Stimulated activated CD8-positive, alpha-beta memory T cell treated with anti-CD3 and anti-CD28 coated beads, Interleukin-4, amount 100 ng/mL, for 1 hour (primary cell): Measurements from ENCODE around the gene REN.

Experiments
- DNase-seq, 2 donors: peaks; one replicate each; pipeline ENCODE4 v3.0.0-alpha.2; 2020; ENCODE audit warnings: low read depth in 2 of 2, low spot score in 1 of 2

The REN gene

GRCh38 chr1:204166219-204166618, at the start of gene REN:
Gene REN (minus strand): TSS chr1:204166337. CDS start chr1:204166293, 44 bp downstream.
- DNase-seq = no peak

DNA sequence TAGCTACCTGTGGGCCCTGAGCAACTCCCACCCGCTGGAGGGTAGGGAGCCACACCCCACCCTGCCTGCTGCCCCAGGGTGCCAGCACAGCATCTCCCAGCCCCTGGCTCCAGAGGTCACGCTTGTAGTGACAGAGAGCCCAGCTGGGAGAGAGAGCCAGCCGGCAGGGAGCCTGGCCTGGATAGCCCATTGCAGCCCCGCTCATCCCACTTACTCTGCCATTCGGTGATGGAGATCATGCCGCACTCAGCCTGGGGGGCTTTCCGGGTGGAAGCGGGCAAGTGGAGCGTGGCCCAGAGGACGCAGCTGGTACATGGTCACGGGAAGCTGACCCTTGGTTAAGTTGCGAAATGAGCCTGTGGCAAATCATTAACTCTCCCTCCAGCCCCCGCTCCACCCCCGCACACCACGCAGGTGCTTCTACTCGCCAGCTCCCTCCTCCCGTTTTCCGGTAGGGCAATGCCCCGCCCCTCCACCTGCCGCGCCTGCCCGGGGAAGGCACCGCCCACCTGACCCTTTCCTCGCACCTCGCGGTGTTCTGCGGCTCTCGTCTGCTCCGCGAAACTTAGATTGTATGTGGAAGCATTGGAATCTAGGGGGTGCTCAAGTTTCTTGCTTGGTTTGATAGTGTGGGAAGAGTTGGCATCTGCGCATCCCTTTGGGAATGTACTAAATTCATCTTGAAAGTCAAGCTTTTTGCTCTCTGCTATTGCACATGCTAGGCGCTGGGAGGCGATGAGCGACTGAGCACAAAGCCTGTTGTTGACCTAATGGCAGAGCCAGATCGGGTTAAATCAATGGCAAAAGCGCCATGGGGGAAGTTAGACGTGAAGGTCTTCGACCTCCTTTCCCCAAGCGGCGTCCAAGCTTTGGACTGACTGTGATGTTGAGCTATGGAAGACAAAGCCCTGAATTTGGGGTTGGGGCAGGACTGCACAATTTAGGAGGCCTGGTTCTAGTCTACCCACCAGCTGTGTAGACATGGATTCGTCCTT, 47.8 kb upstream of the REN start, which contains the start of gene GOLT1A:
TSS of gene GOLT1A (minus strand) at position 321 of the 995 bp plus-strand sequence. CDS start at position 239, 82 bp downstream.
- DNase-seq = no peak

DNA sequence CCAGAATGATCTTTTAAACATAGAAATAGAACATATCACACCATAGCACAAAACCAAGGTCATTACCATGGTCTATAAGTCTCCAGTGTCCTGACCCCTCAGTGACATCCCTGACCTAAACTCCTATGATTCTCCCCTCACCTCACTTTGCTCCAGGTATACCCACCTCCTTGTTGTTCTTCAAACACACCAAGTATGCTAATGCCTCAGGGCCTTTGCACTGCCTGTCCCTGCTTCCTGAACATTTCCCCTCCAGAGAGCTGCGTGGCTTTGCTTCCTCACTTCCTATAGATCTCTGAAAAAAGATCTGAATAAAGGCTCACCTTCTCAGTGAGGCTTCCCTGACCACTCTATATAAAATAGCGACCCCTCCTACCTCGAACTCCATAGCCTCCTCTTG, 46.6 kb upstream of the REN start:
- DNase-seq = no peak

DNA sequence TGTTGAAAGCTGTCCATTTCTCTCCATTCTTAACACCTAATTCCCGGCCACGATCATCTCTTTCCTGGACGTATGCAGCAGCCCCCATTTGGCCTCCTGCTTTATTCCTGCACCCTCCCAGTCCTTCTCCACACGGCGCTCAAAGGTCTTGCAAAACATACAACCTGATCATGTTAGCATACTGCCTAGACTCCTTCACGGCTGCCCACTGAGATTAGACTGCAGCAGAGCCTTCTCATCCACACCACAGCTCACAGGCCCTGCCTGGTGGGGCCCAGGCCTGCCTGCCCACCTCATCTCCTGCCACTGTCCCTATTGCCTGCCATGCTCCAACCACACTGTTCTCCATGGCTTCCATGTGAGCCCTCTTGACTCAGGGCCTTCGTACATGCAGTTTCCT, 44.9 kb upstream of the REN start:
- no peak for DNase-seq

GRCh38 chr1:204207136-204207616, 41.0 kb upstream of the REN start:
- DNase-seq = peak; percentile 48 to 51

DNA sequence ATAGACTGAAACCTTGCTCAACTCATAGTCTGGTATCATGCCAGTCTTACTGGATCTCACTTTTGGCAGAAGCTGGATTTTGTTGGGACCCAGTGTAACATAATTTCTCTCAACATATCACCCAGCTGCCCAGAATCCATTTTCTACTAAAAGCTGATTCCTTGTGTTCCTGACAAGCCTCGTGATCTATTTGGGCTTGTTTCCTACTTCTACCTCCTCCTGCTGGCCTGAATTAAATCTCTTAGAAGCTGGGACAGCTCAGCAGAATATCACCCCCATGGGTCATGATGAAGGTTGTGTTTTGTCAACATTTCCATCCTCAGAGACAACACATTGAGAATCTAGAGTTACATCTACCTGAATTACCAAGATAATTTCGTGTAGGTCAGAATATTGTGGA, 40.0 kb upstream of the REN start:
- DNase-seq = no peak

DNA sequence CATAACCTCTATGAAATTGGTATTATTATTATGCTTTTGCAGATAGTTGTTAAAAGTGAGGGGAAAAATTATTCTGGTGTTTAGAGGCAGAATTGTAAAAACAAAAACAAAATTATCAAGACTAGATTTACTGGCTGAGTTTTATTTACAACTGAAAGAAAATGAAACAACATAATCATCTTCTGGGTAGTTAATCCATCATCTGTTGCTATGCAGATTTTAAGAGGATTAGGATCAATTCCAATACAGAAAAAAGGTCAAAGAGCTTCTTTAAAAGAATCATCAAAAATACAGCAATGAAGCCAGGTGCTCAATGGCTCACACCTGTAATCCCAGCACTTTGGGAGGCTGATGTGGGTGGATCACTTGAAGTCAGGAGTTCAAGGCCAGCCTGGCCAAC, 39.3 kb upstream of the REN start:
- no peak for DNase-seq

- DNase-seq = no peak
Measured at GRCh38 chr1:204204944-204205343, 38.8 kb upstream of the REN start.

GRCh38 chr1:204203206-204203767, 37.1 kb upstream of the REN start:
- no peak for DNase-seq

- DNase-seq = no peak
Measured at GRCh38 chr1:204202481-204202880, 36.3 kb upstream of the REN start.

- no peak for DNase-seq
Measured at GRCh38 chr1:204201348-204202040, 35.4 kb upstream of the REN start.

GRCh38 chr1:204199579-204199978, 33.4 kb upstream of the REN start:
- DNase-seq = no peak

DNA sequence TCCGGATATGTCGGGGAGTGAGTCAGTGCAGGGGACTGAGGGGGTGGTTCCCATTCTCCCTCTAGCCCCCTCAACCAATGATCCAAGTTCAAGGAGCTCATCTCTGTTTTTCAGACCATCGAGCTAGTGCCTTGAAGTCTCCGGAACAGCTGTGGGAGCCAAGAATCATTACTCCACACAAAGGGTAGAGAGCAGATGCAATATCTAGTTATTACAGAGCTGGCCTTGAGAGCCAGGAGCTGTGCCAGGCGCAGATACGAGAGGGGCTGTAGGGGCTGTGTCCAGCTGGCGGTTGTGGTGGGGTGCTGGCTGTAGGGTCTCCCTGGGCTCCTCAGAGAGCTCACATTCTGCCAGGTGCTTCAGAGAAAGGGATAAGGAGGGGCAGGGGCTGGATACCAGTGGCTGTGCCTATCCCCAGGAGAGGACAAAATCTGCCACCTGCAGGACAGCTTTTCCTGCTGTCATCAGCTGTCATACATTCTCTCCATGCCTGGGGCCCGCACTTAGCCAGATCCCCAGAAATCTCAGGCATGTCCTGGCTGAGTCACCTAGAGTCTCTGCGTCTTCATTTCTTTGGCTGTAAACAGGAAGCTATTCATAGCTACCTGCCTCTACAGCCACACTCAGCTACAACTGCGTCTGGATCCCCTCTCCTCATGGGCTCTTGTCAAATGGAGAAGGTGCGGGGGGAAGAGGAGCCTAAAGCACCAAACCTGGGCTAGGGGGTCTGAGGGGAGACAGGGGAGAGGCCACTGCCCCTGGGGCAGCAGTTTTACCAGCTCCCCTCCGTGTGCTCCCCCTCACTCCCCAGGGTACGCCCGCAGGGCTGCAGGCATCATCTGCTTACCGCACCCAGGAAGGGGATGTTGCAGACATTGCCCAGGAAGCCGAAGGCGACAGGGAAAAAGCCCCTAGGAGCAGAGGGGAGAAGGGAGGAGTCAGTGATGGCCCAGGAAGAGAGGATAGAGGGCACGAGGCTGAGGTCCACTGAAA, 32.5 kb upstream of the REN start:
- DNase-seq = no peak

DNA sequence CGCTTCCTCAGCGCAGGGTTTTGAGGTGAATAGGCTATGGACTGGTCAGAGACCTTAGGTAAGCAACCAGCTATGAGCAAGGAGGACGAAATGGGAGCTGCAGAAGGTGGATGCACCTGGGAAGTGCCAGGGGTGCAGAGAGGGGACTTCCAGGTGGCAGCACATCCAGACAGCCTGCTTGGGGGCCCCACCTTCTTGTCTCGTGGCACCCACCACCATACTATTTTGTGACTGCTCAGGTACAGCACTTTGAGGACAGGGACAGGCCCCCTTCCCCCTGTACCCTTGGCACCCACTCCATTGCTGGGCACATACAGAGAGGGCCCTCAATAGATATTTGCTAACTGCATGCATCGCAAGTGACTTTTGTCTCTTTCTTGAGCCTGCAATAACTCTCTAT, 30.9 kb upstream of the REN start:
- DNase-seq = no peak

- DNase-seq = no peak
Measured at GRCh38 chr1:204196068-204196795, 30.1 kb upstream of the REN start, which contains the start of gene KISS1. Gene KISS1 (minus strand): TSS chr1:204196491. CDS start chr1:204192876, 3,615 bp downstream.

- no peak for DNase-seq
Measured at GRCh38 chr1:204194771-204195170, 28.6 kb upstream of the REN start.

DNA sequence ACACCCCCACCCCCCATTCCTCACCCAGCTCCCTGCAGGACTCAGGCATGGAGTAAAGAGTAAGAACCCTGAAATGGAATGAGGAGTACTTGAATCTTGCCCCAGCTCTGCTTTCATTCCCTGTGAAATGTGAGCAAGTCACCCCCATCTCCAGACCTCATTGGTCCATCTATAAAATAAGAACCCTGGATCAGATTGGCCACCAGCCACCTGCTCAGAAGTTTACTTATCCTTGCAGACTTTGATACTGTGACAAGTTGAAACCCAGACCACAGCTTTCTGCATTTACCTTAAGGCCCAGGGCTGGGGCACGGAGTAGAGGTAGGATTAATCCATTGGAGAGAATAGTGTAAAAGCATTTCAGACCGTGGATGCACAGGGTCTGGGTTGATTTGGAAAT, 27.9 kb upstream of the REN start:
- no peak for DNase-seq

GRCh38 chr1:204192589-204193352, 26.6 kb upstream of the REN start:
- no peak for DNase-seq

GRCh38 chr1:204192046-204192445, 25.9 kb upstream of the REN start:
- no peak for DNase-seq
